MCF 10A (cell line): ENCODE data around the gene PCED1B. TPM values are rescaled to one million over a fixed set of nuclear protein-coding genes. Genes with fewer than 3 reads are reported as not detected.

Experiments used
- BruUV-seq: library from RNA; stranded (reverse); fragments of 400-500 nt; replicated peaks from 2 replicates; lab custom pipeline; 2021; lab: Mats Ljungman, UMichigan
- CTCF ChIA-PET: fragments of 300-600 bp; sonication (Branson Sonifier 250); formaldehyde crosslinking; extraction: SDS; loops from one replicate; lab custom pipeline; 2021; ENCODE audit warnings: antibody characterized with exemption, inconsistent platforms; lab: Yijun Ruan, JAX
- POLR2A ChIA-PET: fragments of 300-600, 350-650 bp; sonication (Branson Sonifier 250); formaldehyde crosslinking; extraction: SDS; loops from one replicate; lab custom pipeline; 2020; ENCODE audit warnings: antibody characterized with exemption, inconsistent platforms; lab: Yijun Ruan, JAX
- DNase-seq: peaks from one replicate; pipeline ENCODE4 v3.0.0-alpha.2; 2018; ENCODE audit not compliant: unreplicated experiment
- H3K27ac Mint-ChIP-seq: one replicate; pipeline ENCODE4 v1.8.0; 2022; ENCODE audit warnings: mild to moderate bottlenecking, low read depth, mixed read lengths; ENCODE audit not compliant: unreplicated experiment
- H3K27me3 Mint-ChIP-seq: one replicate; pipeline ENCODE4 v1.8.0; 2022; ENCODE audit warnings: mixed read lengths; ENCODE audit not compliant: insufficient read depth, unreplicated experiment
- H3K36me3 Mint-ChIP-seq: one replicate; pipeline ENCODE4 v1.8.0; 2022; ENCODE audit warnings: mild to moderate bottlenecking, moderate library complexity, mixed read lengths; ENCODE audit not compliant: insufficient read depth, unreplicated experiment
- H3K4me1 Mint-ChIP-seq: one replicate; pipeline ENCODE4 v1.8.0; 2022; ENCODE audit warnings: mixed read lengths; ENCODE audit not compliant: insufficient read depth, unreplicated experiment
- H3K4me3 Mint-ChIP-seq: one replicate; pipeline ENCODE4 v1.8.0; 2022; ENCODE audit warnings: mild to moderate bottlenecking, moderate library complexity, mixed read lengths; ENCODE audit not compliant: unreplicated experiment
- H3K9me3 Mint-ChIP-seq: one replicate; pipeline ENCODE4 v1.8.0; 2022; ENCODE audit warnings: mixed read lengths; ENCODE audit not compliant: unreplicated experiment
- CTCF ChIP-seq: fragments of 200-600 bp; IDR thresholded peaks from one replicate; pipeline ENCODE4 v1.8.0; 2022; ENCODE audit warnings: antibody characterized with exemption, mild to moderate bottlenecking; ENCODE audit not compliant: unreplicated experiment
- intact Hi-C: fragments of 100-400 bp; cut with micrococcal nuclease; formaldehyde crosslinking; loops from 2 replicates; pipeline ENCODE4 v1.14.1; 2022
- total RNA-seq: library from RNA; stranded (reverse); gene quantifications from 2 replicates; pipeline ENCODE4 v1.2.3, GENCODE V29; 2022

PCED1B gene
- total RNA-seq, 1 experiment from 2014 or later = 9.6 TPM

DNA sequence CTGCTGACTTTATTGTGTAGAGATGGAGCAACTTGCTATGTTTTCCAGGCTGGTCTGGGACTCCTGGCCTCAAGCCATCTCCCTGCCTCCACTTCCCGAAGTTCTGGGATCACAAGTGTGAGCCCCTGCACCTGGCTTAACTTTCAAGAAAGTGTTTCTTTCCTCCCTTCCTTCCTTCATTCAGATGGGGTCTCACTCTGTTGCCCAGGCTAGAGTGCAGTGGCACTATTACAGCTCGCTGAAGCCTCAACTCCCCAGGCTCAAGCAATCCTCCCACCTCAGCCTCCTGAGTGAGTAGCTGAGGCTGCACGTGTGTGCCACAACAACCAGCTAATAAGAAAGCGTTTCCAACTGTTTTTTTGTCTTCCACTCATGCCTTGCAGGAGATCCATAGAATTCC is 186.0 kb downstream of the PCED1B start:
- H3K36me3 Mint-ChIP-seq = no peaks in the 10 kb centered on the region
- no peak for DNase-seq
- peaks cover 19% of the 10 kb centered on the region for H3K4me1 Mint-ChIP-seq
- intact Hi-C loops = no loop called here
- ChIA-PET POLR2A (interaction anchor here (0.9 kb wide), 1 partner anchor 187 kb away, joined by 3 read pairs; the partner anchor contains the start of gene PCED1B), CTCF (no interaction called here)
- no peak for TF ChIP-seq CTCF
- H3K4me3 Mint-ChIP-seq = no peak overlapping the region
- peaks cover 21% of the 10 kb centered on the region for H3K9me3 Mint-ChIP-seq
- H3K27me3 Mint-ChIP-seq = no peaks in the 10 kb centered on the region
- no peak overlapping the region for H3K27ac Mint-ChIP-seq
- no TSS peak for BruUV-seq

DNA sequence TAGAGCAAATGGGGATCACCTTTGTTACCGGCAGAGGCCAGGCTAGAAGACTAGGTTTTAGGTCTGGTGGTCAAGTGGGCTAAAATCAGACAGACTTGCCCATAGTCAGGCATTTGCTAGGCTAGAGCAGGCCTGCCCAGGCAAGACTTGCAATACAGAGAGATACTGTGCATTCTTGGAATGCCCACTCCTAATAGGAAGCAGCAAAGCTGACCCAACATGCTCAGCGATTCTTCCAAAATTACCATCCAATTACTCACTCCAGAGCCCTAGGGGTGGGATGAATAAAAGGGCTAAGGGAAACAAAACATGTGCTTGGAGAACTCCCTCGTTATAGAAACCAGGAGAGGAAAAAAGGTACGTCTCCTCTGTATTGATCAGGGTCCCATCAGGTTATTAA is 188.2 kb downstream of the PCED1B start:
- no peak for TF ChIP-seq CTCF
- Mint-ChIP-seq H3K9me3 (peaks cover 21% of the 10 kb centered on the region), H3K4me3 (peak overlapping the region; percentile 18), H3K36me3 (no peaks in the 10 kb centered on the region), H3K27ac (peak overlapping the region; percentile 75), H3K27me3 (no peaks in the 10 kb centered on the region), H3K4me1 (peaks cover 40% of the 10 kb centered on the region)
- ChIA-PET POLR2A (interaction anchor here (0.7 to 2.8 kb wide), 11 partner anchors 9 to 220 kb away, joined by 3 to 14 read pairs (median 4); no protein-coding TSS in a partner anchor), CTCF (interaction anchor here (0.6 to 1.3 kb wide), 3 partner anchors 10 to 18 kb away, joined by 4 read pairs; no protein-coding TSS in a partner anchor)
- peak; percentile 73 for DNase-seq
- intact Hi-C loops = no loop called here
- BruUV-seq = no TSS peak

GRCh38 chr12:47268501-47269454 is 189.4 kb downstream of the PCED1B start:
- no peak for DNase-seq
- POLR2A ChIA-PET = interaction anchor here (0.6 to 2.8 kb wide), 13 partner anchors 8 to 222 kb away, joined by 3 to 14 read pairs (median 5); partner anchors contain the start of gene AMIGO2

More at GRCh38 chr12:47268501-47269454, 189.4 kb downstream of the PCED1B start:
- Mint-ChIP-seq H3K27ac (peak overlapping the region; percentile 75), H3K9me3 (peaks cover 20% of the 10 kb centered on the region), H3K4me3 (no peak overlapping the region), H3K4me1 (peaks cover 51% of the 10 kb centered on the region), H3K27me3 (no peaks in the 10 kb centered on the region), H3K36me3 (no peaks in the 10 kb centered on the region)
- CTCF ChIA-PET = interaction anchor here (0.7 to 1.5 kb wide), 2 partner anchors 11 to 129 kb away, joined by 4 to 9 read pairs; no protein-coding TSS in a partner anchor
- no peak for TF ChIP-seq CTCF
- intact Hi-C loops = no loop called here
- BruUV-seq = no TSS peak
